Measurements from ENCODE around the gene TMTC3.

Gene TMTC3

DNA sequence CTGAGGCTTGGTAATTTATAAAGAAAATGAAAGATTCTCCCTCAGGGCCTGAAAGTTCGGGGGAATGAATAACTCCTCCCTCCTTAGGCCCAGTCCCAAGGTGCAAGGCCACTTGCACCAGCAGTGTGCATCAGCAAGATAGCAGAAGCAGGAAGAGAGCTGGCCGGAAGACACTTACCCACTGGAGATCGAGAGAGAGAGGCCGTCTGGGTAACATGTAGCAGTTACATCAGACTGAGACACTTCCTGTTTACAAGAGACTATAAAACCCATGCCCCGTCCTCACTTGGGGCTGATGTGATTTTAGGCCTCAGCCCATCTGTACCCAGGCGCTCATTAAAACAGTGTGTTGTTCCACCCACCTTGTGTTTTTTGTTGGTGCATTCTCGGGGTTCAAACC is 85.2 kb downstream of the TMTC3 start:
- Histone ChIP-seq H3K9ac (ENCODE audit: low read length) (no peak overlapping the region), H3K4me1 (ENCODE audit: low read length) (no peaks in the 10 kb centered on the region; the same call in 1 of the 2 replicates), H3K79me2 (ENCODE audit: low read length) (no peaks in the 10 kb centered on the region), H3K36me3 (replicated peaks; ENCODE audit: low read depth, low read length) (no peaks in the 10 kb centered on the region), H3K4me2 (ENCODE audit: low read length) (no peak overlapping the region), H2AFZ (ENCODE audit: low read depth, low read length) (no peak overlapping the region), H3K4me3 (ENCODE audit: low read length) (no peak overlapping the region), H4K20me1 (ENCODE audit: insufficient read depth, low read length) (no peaks in the 10 kb centered on the region), H3K27ac (ENCODE audit: low read length) (no peak overlapping the region), H3K27me3 (ENCODE audit: low read depth, low read length) (no peaks in the 10 kb centered on the region), H3K9me3 (ENCODE audit: insufficient read depth, low read length) (no peaks in the 10 kb centered on the region)
- no peak for TF ChIP-seq EZH2phosphoT487 (IDR thresholded peaks at IDR 0.05; ENCODE audit: low read depth)
- TF ChIP-seq, protein P1, sequence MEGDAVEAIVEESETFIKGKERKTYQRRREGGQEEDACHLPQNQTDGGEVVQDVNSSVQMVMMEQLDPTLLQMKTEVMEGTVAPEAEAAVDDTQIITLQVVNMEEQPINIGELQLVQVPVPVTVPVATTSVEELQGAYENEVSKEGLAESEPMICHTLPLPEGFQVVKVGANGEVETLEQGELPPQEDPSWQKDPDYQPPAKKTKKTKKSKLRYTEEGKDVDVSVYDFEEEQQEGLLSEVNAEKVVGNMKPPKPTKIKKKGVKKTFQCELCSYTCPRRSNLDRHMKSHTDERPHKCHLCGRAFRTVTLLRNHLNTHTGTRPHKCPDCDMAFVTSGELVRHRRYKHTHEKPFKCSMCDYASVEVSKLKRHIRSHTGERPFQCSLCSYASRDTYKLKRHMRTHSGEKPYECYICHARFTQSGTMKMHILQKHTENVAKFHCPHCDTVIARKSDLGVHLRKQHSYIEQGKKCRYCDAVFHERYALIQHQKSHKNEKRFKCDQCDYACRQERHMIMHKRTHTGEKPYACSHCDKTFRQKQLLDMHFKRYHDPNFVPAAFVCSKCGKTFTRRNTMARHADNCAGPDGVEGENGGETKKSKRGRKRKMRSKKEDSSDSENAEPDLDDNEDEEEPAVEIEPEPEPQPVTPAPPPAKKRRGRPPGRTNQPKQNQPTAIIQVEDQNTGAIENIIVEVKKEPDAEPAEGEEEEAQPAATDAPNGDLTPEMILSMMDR (IDR thresholded peaks at IDR 0.05; ENCODE audit: low read depth, low read length), result no peak

DNA sequence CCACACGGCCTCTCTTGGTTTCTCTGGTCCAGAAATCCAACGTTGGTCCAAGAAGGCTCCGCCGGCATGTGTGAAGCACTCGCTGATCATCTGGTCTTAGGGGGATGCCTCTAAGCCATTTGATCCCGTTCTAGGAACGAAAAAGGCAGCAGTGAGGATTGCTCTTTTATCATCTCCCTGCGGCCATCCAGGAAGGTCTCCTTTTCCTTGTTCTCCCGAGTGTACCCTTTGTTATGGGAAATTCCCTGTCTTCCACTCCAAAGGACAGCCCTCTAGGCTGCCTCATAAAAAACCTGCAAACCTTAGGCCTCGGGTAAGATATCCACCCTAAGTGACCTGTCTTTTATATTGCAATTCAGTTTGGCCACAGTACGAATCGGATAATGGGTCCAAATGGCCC is 85.8 kb downstream of the TMTC3 start:
- no peak overlapping the region for H3K4me2 ChIP-seq (ENCODE audit: low read length)
- TF ChIP-seq EZH2phosphoT487 (IDR thresholded peaks at IDR 0.05; ENCODE audit: low read depth), result no peak
- TF ChIP-seq, protein P1 (IDR thresholded peaks at IDR 0.05; ENCODE audit: low read depth, low read length), result no peak
- H3K36me3 ChIP-seq (replicated peaks; ENCODE audit: low read depth, low read length), result no peaks in the 10 kb centered on the region
- H3K79me2 ChIP-seq (ENCODE audit: low read length), result no peaks in the 10 kb centered on the region
- no peaks in the 10 kb centered on the region for H3K27me3 ChIP-seq (ENCODE audit: low read depth, low read length)
- no peaks in the 10 kb centered on the region for H3K9me3 ChIP-seq (ENCODE audit: insufficient read depth, low read length)
- H3K4me1 ChIP-seq (ENCODE audit: low read length), result no peaks in the 10 kb centered on the region; the same call in 1 of the 2 replicates
- no peaks in the 10 kb centered on the region for H4K20me1 ChIP-seq (ENCODE audit: insufficient read depth, low read length)
- H3K9ac ChIP-seq (ENCODE audit: low read length), result no peak overlapping the region
- no peak overlapping the region for H3K27ac ChIP-seq (ENCODE audit: low read length)
- no peak overlapping the region for H2AFZ ChIP-seq (ENCODE audit: low read depth, low read length)
- no peak overlapping the region for H3K4me3 ChIP-seq (ENCODE audit: low read length)

DNA sequence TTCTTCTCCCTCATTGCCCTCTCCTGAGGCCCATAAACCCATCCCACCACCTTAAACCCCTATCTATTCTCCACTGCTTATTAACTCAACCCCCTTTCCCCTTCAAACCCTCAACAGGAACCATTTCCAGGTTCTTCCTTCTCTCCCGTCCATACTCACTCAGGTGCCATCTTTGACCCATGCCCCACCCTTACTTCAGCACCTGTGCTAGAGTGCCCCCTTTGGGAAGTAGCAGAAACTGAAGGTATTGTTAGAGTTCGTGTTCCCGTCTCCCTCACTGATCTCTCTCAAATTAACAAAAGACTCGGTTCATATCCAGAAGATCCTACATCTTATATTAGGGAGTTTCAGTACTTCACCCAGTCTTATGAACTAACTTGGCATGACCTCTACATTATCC is 86.6 kb downstream of the TMTC3 start:
- no peak overlapping the region for H3K4me2 ChIP-seq (ENCODE audit: low read length)
- no peaks in the 10 kb centered on the region for H3K79me2 ChIP-seq (ENCODE audit: low read length)
- H3K4me3 ChIP-seq (ENCODE audit: low read length), result no peak overlapping the region
- H4K20me1 ChIP-seq (ENCODE audit: insufficient read depth, low read length), result no peaks in the 10 kb centered on the region
- no peaks in the 10 kb centered on the region for H3K9me3 ChIP-seq (ENCODE audit: insufficient read depth, low read length)
- H3K27me3 ChIP-seq (ENCODE audit: low read depth, low read length), result no peaks in the 10 kb centered on the region
- no peak overlapping the region for H3K9ac ChIP-seq (ENCODE audit: low read length)
- no peaks in the 10 kb centered on the region; the same call in 1 of the 2 replicates for H3K4me1 ChIP-seq (ENCODE audit: low read length)
- no peak overlapping the region for H3K27ac ChIP-seq (ENCODE audit: low read length)
- TF ChIP-seq, protein P1 (IDR thresholded peaks at IDR 0.05; ENCODE audit: low read depth, low read length), result no peak
- no peak for TF ChIP-seq EZH2phosphoT487 (IDR thresholded peaks at IDR 0.05; ENCODE audit: low read depth)
- no peaks in the 10 kb centered on the region for H3K36me3 ChIP-seq (replicated peaks; ENCODE audit: low read depth, low read length)
- no peak overlapping the region for H2AFZ ChIP-seq (ENCODE audit: low read depth, low read length)

DNA sequence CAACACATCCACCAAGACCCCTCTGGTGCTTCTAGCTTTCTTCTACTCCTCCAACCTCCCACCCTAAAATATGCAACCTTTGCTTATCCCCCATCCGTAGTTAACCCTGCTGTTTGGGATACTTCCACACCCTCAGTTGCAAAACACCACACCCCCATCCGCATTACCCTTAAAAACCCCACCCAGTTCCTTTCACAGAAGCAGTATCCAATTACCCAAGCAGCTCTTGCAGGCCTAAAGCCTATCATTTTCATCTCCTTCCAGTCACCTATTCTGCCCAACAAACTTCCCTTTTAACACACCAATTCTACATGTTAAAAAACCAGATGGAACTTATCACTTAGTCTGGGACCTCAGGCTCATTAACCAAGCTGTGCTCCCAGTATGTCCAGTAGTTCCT is 88.2 kb downstream of the TMTC3 start:
- H3K36me3 ChIP-seq (replicated peaks; ENCODE audit: low read depth, low read length), result no peaks in the 10 kb centered on the region
- no peak overlapping the region for H3K9ac ChIP-seq (ENCODE audit: low read length)
- no peak overlapping the region for H3K4me2 ChIP-seq (ENCODE audit: low read length)
- no peak overlapping the region for H3K27ac ChIP-seq (ENCODE audit: low read length)
- no peak overlapping the region for H2AFZ ChIP-seq (ENCODE audit: low read depth, low read length)
- no peak overlapping the region for H3K4me3 ChIP-seq (ENCODE audit: low read length)
- H3K4me1 ChIP-seq (ENCODE audit: low read length), result peaks cover 1% of the 10 kb centered on the region; the same call in 1 of the 2 replicates
- H4K20me1 ChIP-seq (ENCODE audit: insufficient read depth, low read length), result no peaks in the 10 kb centered on the region
- H3K79me2 ChIP-seq (ENCODE audit: low read length), result no peaks in the 10 kb centered on the region
- no peak for TF ChIP-seq EZH2phosphoT487 (IDR thresholded peaks at IDR 0.05; ENCODE audit: low read depth)
- TF ChIP-seq, protein P1 (IDR thresholded peaks at IDR 0.05; ENCODE audit: low read depth, low read length), result no peak
- H3K9me3 ChIP-seq (ENCODE audit: insufficient read depth, low read length), result no peaks in the 10 kb centered on the region
- no peaks in the 10 kb centered on the region for H3K27me3 ChIP-seq (ENCODE audit: low read depth, low read length)
